GM18502 (cell line): ENCODE data around the gene KLF9.
A peak's percentile ranks its signal among the peaks of the same experiment; 100 is the strongest.

ENCODE experiments used
- ATAC-seq: cut with Tn5 transposase; IDR thresholded peaks from one replicate; pipeline ENCODE4 v1.9.1; 2021; ENCODE audit warnings: mild to moderate bottlenecking; ENCODE audit not compliant: unreplicated experiment, poor library complexity

The KLF9 gene

DNA sequence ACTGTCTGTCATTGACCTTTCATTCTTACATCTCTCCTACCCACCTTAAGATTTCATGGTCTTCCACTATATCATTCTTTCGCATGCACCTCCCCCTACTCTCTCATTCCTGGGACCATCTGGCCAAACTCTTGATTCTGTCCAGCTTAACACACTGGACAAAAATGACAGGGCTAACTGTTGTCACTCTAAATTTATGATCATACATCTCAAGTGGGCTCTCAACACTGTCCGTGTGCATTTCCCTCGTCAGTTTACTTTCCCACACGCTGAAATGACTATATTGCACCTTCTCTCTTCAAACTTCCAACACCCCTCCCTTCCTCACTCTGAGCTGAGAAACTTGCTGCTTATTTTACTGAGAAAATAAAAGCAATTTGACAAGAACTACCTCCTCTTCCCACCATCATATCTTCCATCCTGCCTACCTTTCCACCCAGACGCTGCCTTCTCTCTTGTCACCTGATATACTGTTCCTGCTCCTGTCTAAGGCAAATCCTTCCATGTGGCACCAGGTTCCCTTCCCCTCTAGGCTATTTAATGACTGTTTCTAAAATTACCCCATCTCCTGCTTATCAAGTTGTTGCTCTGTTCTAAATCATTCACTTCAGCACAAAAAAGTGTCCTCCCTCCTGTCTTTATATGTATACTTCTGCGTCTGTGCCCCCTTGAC, 8.1 kb upstream of the KLF9 start:
- ATAC-seq: no peak

DNA sequence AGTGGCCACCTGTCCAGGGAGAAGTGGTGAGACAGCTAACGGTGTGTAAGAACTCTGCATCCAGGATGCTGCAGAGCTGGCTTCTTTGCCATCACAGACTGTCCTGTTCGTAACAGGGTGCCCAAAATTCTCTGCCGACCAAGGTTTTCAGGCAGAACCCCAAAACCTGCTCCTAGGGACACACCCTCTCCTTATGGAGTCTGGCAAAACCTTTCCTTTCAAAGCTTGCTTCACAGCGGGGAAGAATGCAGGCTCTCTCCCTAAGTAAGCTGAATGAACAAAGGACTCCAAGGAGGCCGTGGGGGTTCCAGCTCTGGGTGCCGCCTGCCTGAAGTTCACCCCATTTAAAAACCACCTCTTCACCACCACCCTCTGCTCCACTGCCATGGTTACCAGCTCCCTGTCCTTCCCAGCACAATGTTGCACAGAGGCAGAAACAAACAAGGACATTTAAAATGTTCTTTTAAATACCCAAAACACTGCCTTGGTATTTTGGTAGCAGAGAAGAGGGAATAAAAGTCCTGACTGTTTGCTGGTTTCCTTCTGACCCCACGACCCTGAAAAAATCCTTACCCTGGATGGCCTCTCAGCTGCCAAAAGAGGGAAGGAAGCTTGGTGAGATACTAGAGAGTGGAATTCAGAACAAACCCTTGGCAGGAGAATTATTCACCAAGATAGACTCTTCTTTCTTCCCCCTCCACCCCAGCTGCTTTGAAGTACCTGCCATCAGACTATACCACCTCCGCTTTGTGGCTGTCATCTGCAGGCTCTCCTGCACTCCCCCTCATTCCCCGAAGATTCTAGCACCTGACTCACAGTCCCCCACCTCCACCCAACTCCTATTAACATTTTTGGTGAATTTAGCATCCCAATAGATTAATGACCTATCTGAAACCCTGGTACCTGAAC, 7.1 kb upstream of the KLF9 start:
- ATAC-seq: no peak

DNA sequence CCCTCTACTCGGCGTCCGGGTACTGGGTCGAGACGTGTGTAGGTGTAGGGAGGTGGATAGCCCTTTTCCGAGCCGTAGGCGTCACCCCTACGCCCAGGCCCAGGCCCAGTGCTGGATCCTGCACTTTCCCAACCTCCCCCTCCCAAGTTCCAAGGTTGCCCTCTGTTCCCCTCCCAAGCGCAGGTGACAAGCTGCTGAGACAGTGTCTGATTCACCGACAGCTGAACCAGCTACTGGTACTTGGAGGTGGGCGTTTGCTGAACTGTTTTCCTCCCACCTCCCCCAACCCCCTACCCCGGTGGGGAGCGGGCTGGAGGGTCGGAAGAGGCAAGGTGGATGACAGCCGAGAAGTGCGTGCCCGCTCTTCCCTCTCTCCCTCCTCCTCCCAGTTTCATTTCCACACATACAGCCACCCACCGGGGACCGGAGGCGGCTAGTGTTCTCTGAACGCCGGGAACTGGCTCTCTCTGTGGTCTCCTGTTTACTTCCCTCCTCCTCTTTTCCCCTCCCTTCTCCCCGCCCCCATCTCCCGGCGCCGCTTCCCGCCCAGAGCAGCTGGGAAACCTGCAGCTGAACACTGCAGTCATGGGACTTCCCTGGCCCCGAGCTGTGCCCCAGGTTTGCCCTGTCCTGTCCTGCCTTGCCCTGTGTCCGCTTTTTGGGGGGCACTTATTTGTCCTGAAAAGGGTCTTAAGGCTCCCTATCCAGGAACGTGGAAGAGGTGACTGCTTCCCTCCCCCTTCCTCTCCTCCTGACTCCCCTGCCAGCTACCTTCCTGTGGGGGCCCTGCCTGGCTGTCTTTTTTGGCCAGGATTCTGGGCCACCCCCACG, 6.2 kb upstream of the KLF9 start:
- ATAC-seq: peak; percentile 27

DNA sequence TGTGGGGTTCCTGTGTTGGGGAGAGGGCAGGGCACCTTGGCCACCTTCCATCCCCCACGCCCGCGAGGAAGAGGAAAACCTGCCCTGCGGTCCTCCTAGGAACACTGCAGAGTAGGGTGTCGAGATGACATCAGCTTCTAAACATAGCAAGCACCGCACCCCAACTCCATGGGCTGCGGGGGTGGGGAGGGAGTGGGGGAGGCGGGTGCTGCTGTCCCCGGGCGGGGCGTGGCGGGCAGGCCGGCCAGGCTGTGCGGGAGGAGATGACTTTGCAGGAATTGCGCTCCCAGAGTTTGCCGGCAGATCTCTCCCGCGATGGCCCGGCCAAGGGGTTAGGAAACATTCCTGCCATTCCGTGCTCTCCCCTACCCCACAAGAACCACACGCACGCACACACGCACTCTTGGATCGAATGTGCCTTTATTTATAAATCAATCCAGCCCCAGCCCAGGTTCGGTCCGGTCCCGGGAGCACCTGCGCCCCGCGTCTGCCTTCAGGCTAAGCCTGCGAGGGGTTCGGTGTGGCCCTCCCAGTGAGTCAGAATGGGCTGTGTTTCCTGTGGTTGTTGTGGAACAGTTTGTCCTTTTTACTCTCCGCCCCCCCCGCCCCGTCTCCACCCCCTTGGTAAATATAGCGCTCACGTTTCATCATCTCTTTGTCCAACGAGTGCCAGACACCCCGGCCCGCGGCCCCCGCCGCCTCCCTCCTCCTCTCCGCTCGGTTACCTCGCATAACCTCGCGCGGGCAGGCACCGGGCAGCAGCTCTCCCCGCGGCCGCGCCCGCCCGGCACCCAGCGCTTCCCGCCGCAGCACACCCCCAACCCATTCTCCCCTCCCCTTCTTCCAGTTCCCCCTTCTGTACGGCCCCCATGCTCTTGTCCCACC, 5.3 kb upstream of the KLF9 start:
- peak; percentile 46 for ATAC-seq

DNA sequence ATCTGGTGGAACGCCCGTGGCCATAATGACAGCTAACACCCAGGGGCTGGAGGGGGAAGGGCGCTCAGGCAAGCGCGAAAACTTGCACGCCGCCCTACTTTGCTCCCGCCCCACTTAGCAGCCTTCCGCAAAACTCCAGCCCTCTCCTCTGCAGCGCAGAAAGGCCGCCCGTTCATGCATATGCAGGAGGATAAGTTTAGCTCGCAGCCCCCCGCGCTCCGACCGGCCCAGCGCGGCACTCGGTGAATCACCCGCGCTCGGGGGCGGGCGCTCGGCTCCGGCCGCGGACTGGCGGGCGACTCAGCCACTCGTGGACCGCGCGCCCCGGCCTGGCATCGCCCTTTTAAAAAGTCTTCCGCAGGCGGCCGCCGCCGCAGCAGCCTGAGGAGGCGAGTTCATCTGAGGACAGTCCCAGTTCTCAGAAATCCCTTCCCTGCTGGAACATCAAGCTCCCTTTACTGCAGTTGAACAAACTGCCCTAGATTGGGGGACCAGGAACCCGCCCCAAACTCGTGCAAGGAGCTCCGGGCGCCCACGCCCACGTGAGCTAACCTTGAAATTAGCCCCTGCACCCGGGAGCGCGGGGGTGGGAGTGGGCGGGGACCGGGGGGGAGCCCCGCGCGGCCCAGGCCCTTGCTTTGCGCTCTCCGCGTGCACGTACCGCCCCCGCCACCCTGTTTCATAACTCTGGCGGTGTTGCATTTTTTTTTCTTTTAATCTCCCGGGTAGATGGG, 4.5 kb upstream of the KLF9 start:
- peak; percentile 58 for ATAC-seq

DNA sequence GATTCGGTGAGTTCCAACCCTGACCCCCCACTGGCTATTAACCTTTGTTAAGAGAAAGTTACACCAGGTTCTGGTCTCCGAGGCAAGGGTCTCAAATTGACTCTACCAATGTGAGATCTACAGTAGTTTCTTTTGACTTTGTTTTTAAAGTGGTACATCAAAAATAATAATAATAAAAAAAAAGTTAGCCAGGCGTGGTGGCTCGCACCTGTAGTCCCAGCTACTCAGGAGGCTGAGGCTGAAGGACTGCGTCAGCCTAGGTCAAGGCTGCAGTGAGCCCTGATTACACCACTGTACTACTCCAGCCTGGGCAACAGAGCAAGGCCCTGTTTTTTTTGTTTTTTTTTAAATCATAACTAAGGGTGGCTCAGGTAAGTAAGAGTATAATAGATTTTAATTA, 1.0 kb upstream of the KLF9 start:
- ATAC-seq: no peak

DNA sequence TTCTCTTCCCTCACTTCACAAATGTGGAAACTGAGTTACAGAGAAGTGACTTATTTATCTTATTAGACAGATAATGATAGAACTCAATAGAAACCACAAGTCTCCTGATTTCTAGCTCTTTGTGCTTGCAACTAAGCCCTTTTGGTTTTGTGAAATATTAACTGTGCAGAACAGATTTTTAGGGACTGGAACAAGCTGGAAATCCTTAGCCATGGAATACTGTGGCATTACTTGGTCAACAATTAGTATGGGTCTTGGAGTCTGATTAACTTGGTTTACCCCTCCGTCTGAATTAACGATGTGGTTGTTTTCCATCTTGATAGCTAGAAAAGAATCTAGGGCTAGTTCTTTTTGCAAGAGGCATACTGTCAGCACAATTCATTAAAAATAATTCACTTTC, 584 bp upstream of the KLF9 start:
- no peak for ATAC-seq

DNA sequence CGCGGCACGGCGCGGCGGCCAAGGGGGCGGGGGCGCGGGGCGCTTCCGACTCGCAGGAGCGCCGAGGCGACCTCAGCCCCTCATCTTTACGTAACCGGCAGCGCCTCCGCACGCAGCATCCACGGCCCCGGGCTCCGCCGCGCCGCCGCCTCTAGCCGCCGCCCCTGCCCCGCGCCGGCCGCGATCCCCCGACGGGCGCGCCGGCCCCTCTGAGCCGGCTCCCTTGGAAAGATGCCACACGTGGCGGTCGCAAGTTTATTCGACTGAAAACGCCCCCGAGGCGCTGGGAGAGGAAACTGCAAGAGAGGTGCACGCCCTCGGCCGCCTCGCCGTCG, 1.0 kb downstream of the KLF9 start:
- ATAC-seq: peak; percentile 29

DNA sequence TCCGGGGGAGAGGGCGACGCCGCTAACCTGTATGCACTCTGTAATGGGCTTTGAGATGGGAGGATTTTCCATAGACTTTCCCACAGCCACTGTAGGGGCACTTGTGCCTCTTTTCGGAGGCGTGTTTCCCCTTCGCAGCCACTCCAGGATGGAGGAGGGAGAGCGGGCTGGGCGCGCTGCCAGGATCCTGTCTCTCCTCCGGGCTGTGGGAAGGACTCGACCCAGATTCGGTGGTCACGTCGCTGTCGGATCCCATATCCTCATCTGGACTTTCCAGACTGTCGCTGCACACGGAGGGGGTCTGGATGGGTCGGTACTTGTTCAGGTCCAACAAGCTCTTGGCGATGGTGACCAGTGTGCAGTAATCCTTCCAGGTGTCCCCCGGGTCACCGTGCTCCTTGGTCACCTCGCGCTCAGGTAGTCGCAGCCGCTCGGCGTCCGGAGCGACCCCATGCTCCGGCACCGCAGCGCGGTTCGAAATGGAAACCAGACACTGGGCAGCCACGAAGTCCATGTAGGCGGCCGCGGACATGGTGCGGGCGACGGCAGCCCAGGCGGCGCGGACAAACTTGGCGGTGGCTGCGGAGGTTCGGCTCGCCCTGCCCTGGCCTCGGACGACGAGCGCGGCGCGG, 1.5 kb downstream of the KLF9 start:
- peak; percentile 0 for ATAC-seq

DNA sequence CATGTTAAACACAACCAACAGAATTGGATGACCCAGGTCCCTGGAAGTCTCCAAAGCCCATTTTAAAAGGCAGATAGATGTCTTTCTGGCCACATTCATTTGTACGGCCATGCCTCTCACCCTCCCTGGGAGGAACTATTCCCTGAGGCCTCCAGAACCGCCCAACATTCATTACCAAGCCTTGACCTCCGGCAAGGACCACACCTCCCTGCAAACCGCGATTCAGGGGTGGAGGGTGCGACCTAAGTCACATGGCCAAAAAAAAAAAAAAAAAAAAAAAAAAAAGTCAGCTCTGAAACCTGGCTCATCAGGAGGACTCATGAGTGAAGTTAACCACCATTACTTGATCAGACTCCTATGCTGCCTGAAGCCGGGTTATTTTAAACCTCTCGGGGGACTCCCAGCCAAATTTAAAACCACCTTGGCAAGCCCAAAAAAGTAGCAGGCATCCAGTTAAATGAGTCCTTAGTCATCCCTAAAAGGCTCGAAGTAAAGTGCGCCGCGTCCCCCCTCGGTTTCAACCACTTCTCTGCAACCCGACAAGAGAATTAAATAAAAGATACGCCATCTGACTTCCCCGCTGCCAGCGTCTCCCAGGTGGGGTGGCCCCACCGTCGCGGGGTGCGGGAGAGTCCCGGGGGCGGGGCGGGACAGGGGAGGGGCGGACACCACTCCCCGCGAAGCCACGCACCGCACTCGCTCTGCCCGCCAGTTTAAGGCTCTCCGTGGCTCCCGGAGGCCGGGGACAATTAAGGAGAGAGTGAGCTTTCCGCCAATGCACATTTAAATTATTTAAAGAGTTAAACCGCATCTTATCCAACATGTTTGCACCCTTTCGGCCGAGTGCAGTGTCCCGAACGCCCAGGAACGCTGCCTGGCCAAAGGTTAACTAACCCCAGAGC, 2.3 kb downstream of the KLF9 start:
- peak; percentile 25 for ATAC-seq

DNA sequence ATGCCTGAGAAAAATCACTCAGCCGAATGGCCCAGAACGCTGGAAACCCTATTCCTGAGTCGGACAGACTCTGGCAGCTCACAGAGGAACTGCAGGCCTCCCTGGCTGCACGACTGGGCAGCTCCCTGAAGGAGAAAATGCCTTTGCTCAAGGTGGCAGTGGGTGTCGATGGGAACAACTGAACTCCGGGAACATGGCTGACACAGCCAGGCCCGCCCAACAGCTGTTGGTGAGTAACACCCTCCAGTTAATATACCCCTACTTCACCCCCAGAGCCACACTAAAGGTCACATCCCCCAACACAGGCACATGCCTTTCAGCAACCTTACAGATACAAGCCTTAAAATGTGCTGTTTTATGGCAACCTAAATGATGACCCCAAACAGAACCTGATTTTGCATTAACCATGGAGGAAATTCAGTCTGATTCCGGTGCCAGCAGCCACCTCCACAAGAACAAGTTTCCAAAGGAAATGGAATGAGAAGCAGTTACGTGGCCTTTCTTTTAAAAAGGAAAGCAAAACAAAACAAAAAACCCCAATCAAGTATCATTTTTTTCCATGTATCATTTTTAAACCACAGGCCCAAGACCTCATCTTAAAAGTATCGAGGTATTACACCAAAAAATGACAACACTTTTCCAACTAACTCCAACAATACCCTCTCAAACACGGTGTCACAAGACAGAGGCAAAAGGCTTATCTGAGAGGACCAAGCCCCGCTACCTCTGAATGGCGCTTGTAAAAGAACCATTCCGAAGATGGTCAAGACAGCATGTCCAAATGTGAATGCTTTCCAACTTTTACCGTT, 3.1 kb downstream of the KLF9 start:
- ATAC-seq: no peak

DNA sequence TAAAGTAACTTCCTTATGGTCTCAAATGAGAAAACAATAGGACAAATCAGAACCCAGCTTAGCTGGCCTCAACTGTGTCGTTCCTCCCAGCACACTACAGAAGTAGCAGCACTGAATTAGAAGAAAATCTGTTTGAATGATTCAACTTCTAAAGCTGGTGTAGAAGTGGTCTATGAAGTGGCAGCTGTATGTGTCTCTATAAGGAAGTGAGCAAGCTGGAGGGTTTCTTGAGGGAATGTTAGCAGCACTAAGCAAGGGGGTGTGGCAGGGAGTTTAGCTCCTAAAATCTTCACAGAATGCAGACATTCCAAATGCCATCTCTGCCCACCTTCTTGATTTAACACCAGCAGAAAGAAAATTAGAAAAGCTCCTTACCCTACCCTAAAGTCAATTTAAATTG, 4.1 kb downstream of the KLF9 start:
- no peak for ATAC-seq

DNA sequence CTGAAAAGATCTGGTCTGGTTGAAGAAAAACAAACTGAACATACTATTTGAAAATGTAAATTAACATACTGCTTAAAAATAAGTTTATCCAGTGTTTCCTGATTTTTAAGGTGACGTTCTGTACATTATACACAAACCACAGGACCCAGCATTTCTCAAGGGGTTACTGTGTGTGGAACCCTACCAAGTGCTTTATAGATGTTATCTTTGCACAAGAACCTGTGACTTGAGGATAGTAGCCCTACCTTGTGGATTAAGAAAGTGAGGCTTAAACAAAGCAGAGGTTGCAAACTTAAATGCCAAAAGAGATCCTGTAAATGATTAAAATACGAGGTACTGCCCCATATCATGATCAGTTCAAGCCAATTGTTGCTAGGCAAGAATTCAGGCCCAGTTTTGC, 4.7 kb downstream of the KLF9 start:
- no peak for ATAC-seq

DNA sequence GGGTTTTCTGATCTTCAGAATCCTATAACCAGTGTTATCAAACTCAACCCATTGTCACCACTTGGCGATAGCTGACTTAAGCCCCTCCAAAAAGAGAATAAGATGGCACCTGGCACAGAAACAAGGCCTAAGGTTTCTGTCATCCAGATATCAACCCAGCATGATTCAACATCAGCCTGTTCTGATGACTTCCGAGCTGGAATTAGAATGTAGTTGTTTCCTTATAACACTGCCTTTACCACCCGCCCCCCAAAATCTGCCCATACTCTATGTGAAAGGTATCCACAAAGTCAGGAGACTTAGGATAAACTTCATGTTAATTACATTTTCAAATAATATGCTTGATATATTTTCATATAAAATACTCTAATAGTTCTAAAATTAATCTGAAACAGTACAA, 5.2 kb downstream of the KLF9 start:
- no peak for ATAC-seq

DNA sequence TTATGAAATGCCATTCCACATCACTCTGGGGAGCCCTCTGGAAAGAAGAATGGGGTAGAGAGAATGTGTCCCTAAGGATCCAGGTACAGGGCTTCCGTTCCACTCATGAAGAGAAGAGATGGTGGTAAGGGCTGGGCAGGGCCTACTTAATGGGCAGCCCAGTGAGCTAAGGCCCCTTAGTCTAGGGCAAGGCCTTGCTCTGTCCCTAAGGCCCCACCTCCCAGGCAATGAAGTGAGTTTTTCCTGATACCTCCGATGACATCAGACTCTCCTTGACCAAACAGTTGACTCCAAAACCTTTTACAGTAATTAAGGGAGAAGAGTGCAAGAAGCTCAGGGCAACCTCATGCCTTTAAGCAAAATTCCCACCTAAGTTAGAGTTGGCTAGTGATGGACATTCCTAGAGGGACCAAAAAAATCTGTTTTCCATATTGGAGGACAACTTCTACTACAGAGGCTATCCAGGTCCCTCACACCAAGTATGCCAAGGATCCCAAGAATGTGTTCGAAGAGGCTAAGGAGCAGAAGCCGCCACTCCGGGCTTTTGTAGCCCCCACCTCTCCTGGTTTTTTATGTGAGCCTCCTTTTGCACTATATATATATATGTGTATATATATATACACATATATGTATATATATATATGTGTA, 5.9 kb downstream of the KLF9 start:
- ATAC-seq: no peak

DNA sequence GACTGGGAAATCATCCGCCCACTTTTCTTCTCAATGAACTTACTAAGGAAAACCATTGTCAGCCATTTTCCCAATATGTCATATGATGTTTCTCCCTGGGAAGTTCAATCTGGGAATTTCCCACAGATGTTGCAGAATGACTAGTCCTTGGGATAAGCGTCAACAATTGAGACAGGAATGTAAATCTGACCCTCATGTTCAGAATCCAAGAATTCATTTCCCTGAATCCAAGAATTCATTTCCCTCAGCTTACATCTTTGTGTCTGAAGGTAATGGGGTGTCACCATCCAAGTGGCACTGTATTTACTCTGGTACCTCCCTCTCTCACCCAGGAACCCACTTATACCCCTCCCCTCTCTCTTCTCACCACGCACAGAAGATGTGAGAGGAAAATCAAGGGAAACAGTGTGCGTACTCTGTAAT, 7.4 kb downstream of the KLF9 start:
- no peak for ATAC-seq

DNA sequence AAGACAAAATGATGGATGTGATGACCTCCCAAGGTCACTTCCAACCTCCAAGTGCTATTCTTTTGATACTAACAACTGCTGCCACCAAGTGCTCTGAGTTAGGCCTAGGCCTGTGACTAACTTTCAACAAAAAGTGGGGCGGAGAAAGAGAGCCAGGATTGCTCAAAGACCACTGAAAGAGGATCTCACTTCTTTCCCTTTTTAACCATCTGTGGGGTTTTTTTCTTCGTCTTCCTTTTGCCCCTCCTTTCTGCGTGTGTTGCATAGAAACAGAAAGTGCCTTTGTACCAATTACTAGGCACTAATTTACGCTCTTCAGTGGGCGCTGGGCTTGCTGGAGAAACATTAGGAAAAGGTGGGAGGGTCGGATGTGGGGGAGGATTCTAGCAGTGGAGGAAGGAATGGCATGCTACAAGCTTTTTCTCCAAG, 8.0 kb downstream of the KLF9 start:
- ATAC-seq: peak; percentile 85
